Uterus (tissue), 2 donors: ENCODE data around the gene ITPR1.

Source experiments
- POLR2A ChIP-seq, 2 donors: fragments of 450-650 bp; IDR thresholded peaks; one replicate each; pipeline ENCODE4 v1.6.1; 2016; ENCODE audit warnings: antibody characterized with exemption in 2 of 2, mild to moderate bottlenecking in 1 of 2, moderate library complexity in 1 of 2
- TF ChIP-seq, protein P1 (sequence below), 4 experiments: fragments of 200-600 bp in 2 of 4; fragments of 450-650 bp in 2 of 4; sonication (generic) in 2 of 4; IDR thresholded peaks; one replicate each; pipeline ENCODE4 v1.5.1; 2016 to 2019; ENCODE audit warnings: antibody characterized with exemption in 4 of 4, mild to moderate bottlenecking in 2 of 4, moderate library complexity in 1 of 4

DNA sequence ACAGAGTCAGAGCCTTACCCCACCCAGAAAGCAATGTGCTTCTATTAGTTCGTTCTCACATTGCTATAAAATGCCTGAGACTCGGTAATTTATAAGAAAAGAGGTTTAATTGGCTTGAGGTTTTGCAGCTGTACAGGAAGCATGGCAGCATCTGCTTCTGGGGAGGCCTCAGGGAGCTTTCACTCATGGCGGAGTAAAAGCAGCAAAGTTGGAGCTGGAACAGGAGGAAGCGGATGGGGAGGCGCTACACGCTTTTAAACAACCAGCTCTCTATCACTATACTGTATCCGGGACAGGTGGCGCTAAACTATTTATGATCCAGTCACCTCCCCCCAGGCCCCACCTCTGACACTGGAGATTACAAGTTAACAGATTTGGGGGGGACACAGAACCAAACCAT lies 309.8 kb downstream of the ITPR1 start:
- TF ChIP-seq, protein P1, sequence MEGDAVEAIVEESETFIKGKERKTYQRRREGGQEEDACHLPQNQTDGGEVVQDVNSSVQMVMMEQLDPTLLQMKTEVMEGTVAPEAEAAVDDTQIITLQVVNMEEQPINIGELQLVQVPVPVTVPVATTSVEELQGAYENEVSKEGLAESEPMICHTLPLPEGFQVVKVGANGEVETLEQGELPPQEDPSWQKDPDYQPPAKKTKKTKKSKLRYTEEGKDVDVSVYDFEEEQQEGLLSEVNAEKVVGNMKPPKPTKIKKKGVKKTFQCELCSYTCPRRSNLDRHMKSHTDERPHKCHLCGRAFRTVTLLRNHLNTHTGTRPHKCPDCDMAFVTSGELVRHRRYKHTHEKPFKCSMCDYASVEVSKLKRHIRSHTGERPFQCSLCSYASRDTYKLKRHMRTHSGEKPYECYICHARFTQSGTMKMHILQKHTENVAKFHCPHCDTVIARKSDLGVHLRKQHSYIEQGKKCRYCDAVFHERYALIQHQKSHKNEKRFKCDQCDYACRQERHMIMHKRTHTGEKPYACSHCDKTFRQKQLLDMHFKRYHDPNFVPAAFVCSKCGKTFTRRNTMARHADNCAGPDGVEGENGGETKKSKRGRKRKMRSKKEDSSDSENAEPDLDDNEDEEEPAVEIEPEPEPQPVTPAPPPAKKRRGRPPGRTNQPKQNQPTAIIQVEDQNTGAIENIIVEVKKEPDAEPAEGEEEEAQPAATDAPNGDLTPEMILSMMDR (IDR thresholded peaks at IDR 0.05) = no peak
- TF ChIP-seq POLR2A (IDR thresholded peaks at IDR 0.05) = no peak
